Measurements from ENCODE around the gene ZBTB37.

GRCh38 chr1:173862769-173863223 is 5.4 kb upstream of the ZBTB37 start:
- no peak; the same call in 1 of the 2 replicates for TF ChIP-seq POLR2AphosphoS5 (IDR thresholded peaks at IDR 0.05; ENCODE audit: borderline replicate concordance, low read depth, low read length)
- TF ChIP-seq FOXP2 (optimal IDR thresholded peaks at IDR 0.05; ENCODE audit: control extremely low read depth, extremely low read length, insufficient read depth), result no peak

All from SK-N-MC (cell line).